ENCODE data around the gene SIRT7. TPM values are rescaled to one million over a fixed set of nuclear protein-coding genes. Genes with fewer than 3 reads are reported as not detected.

The SIRT7 gene
- total RNA-seq, 1 experiment from 2014 or later: 24.2 TPM

- 0 out of 2 replicates have a peak, but pooled peaks have one; percentile 45 for TF ChIP-seq HMGXB4 (CRISPR knock-in tag; IDR thresholded peaks at IDR 0.05)
- 0 out of 2 replicates have a peak, but pooled peaks have one; percentile 41 for TF ChIP-seq CREB1 (CRISPR knock-in tag; IDR thresholded peaks at IDR 0.05)
- TF ChIP-seq ATF6 (CRISPR knock-in tag; IDR thresholded peaks at IDR 0.05): 0 out of 2 replicates have a peak, but pooled peaks have one; percentile 16
- TF ChIP-seq USF1 (CRISPR knock-in tag; IDR thresholded peaks at IDR 0.05): no peak
- peak; percentile 77; the same call in 1 of the 2 replicates for TF ChIP-seq NFE2L1 (CRISPR knock-in tag; IDR thresholded peaks at IDR 0.05)
- TF ChIP-seq STAT6 (CRISPR knock-in tag; conservative IDR thresholded peaks at IDR 0.05; ENCODE audit: low read depth): no peak
- TF ChIP-seq GTF2I (CRISPR knock-in tag; conservative IDR thresholded peaks at IDR 0.05): no peak
- no peak for TF ChIP-seq JUN (CRISPR knock-in tag; IDR thresholded peaks at IDR 0.05)
- TF ChIP-seq GABPB1 (CRISPR knock-in tag; IDR thresholded peaks at IDR 0.05): peak; percentile 36; the same call in 1 of the 2 replicates
- TF ChIP-seq ZNF416 (CRISPR knock-in tag; IDR thresholded peaks at IDR 0.05): peak; percentile 65; the same call in 1 of the 2 replicates
- peak; percentile 46; the same call in 1 of the 2 replicates for TF ChIP-seq E2F4 (CRISPR knock-in tag; IDR thresholded peaks at IDR 0.05; ENCODE audit: borderline replicate concordance, low read depth)
- TF ChIP-seq ZMAT4 (CRISPR knock-in tag; IDR thresholded peaks at IDR 0.05): peak; percentile 50
- no peak; the same call in 1 of the 2 replicates for TF ChIP-seq MYBL2 (CRISPR knock-in tag; IDR thresholded peaks at IDR 0.05)
- no peak for TF ChIP-seq ERG (CRISPR knock-in tag; IDR thresholded peaks at IDR 0.05)
- no peak for TF ChIP-seq ZNF263 (CRISPR knock-in tag; IDR thresholded peaks at IDR 0.05; ENCODE audit: low read depth)
- TF ChIP-seq ZNF671 (CRISPR knock-in tag; IDR thresholded peaks at IDR 0.05): peak; percentile 77
- TF ChIP-seq E2F1 (CRISPR knock-in tag; IDR thresholded peaks at IDR 0.05): no peak
- no peak; the same call in 1 of the 2 replicates for TF ChIP-seq ZNF219 (CRISPR knock-in tag; IDR thresholded peaks at IDR 0.05; ENCODE audit: borderline replicate concordance)
- no peak for TF ChIP-seq FOXP4 (CRISPR knock-in tag; IDR thresholded peaks at IDR 0.05)
- TF ChIP-seq SMAD4 (CRISPR knock-in tag; IDR thresholded peaks at IDR 0.05): 0 out of 2 replicates have a peak, but pooled peaks have one; percentile 46
- no peak for TF ChIP-seq NR1H2 (CRISPR knock-in tag; IDR thresholded peaks at IDR 0.05)
Measured at GRCh38 chr17:81867991-81868673, 49.8 kb downstream of the SIRT7 start (continued).
